Activated T-helper 1 cell treated with anti-CD3 and anti-CD28 coated beads, Interleukin-2, amount 50 U/mL, for 16 hours (primary cell): ENCODE data around the gene FGL2.
"Not testable (repeated sequence)": the region's sequence is repeated elsewhere in the genome, so short reads cannot be mapped to it uniquely, and the experiment has no call there.

ENCODE experiments used
- DNase-seq, 2 donors: peaks; one replicate each; pipeline ENCODE4 v3.0.0-alpha.2; 2020; ENCODE audit warnings: low read depth in 1 of 2, low spot score in 1 of 2

Gene FGL2

DNA sequence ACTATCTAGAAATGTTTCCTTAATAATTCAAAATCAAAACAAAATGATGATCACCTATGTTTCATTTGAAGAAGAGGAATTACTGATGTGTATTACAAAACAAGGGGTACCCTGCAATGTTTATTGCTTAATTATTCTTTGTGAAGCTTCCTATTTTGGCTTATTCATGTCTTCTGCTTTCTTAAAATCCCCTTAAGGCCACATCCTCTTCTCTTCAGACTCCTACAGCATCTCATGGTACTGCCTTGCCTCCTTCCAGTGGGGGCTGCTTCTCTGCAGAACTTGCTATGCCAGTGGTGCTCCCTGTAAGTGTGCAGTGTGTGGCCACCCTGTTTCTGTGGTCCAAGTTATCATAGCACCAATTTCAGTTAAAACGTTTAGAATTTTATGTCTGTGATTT lies 42.2 kb downstream of the FGL2 start:
- DNase-seq = no peak

DNA sequence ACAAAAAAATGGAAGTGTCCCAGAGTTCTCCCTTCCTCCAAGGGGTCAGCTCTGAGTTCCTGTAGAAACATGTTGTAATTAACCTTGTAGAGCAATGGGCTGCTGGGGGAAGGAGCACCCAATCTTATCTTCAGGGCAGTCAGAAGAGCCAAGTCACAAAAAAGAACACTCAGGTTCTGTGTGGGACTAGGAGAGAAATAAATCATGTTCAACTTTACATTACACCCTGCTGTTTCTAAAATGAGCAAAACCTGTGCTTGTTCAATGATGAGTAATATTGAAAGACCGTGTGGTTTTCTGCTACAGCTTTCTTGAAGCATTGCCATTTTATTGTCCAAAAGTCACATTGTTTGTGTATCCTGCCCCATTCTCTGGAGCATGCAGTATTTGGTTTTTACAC lies 42.6 kb downstream of the FGL2 start:
- DNase-seq = not testable (repeated sequence)

DNA sequence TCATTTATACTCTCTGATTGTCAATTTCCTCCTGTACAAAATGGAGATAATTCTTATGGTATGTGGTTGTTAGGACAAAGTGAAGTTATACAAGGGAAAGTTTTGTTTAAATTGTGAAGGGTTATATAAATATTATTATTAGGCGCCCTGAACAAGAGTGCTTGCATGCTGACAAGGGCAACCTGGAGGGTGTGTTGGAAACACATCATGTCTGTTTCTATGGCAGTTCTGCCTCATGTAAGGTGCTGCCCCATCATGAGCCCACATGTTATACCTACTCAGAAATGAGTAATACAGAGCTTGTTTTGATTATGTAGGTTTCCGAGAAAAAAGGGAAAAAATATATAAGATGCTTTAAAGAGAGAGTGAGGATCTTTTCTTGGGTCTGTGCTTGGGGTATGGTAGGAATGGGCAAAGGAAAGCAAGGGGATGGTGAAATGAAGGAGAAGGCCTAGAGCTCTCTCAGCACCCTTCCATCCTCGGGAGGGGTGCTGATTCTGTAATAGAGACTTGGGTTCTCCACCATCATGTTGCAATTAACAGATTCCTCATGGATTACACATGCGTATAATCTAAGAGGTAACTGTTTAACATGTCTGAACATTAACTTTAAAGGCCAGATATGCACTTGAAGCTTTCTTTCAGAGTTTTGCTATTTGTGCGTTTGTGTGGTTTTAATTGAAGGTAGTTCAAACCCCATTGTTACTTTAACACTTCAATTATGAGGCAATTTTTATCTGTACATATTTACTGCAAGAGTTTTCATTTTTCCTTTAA lies 43.8 kb downstream of the FGL2 start:
- not testable (repeated sequence) for DNase-seq

DNA sequence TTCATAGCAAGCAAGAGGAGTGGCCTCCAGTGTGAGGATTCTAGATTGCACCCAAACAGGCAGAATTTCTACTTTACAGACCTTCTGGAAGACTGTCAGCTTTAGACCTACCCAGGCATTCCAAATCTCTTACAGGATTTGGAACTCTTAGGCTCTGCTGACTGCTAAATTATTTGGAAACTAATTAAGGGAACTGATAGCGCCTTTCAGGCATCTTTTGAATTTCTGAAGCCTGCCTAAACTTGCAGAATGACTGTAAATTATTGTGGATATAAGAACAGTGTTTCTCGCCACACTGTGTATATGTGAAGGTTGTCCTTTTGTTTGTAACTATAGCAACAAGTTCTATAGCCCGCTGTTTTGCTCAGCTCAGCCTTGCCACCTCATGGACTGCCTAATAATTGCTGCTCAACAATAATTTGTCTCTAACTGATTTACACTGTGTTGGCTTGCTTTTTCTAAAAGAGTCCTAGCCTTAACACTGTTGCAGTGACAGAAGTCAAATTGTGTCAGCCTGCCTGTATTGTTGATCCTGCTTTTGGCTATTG lies 44.6 kb downstream of the FGL2 start:
- not testable (repeated sequence) for DNase-seq

DNA sequence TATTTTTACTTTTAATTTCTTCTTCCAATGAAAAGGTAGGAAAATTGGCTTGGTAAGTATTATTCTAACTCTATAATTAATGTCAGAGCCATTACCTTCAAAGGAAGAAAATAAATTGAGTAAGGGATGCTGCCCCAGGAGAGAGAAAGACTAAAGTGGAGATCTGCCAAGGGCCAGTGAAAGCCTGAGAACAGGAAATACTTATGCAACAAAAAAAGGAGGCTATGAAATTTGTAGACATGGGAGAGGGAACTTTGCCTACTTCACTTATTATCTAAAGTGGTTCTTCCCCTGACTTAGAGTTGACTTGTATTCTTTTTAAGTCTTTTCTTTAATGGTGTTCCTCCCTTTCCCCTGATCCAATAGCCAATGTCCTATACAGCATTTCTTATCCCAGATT lies 47.4 kb downstream of the FGL2 start:
- DNase-seq = not testable (repeated sequence)
